ENCODE measurements around the gene FNDC11. TPM values are rescaled to one million over a fixed set of nuclear protein-coding genes. Genes with fewer than 3 reads are reported as not detected.

Gene FNDC11
- total RNA-seq, 1 experiment from 2014 or later: 2.5 TPM

DNA sequence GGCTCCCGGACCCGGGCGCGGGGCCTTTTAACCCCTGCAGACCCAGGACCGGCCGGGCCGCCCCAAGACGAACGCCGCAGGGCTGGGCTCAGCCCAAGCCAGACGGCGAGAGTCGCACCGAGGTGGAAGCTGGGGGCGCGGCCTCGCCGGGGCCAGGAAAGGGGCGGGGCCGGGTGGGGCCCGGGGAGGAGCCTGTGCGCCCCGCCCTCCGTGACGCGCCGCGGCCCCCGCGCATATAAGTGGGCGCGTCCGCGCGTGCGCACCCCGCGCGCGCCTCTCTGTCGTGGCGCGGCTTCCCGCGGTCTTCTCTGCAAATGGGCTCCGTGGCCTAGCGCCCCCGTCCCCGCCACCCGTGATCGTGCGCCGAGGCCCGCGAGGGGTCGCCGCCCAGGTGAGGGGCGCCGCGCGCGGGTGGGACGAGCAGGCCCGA lies 33.4 kb upstream of the FNDC11 start, which contains the start of gene PPDPF:
PPDPF (plus strand) TSS at position 262 of the 430 bp plus-strand sequence. CDS start 544 bp downstream, outside the sequence.
- peaks cover 2 to 25% of the 10 kb centered on the region in 2 experiments; a peak in 3 of 4 replicates for H3K4me1 Mint-ChIP-seq
- H3K14ac ChIP-seq (ENCODE audit: insufficient read depth, low read length): peak within 1 kb of the TSS; percentile 89
- H2AFZ ChIP-seq (ENCODE audit: low read length): no peak within 1 kb of the TSS
- H3K9ac ChIP-seq (ENCODE audit: extremely low read depth, insufficient read length, low read length): peak within 1 kb of the TSS; percentile 84
- no peak within 1 kb of the TSS for H2BK120ac ChIP-seq (ENCODE audit: low read depth, low read length, poor library complexity, severe bottlenecking)
- peak within 1 kb of the TSS in 2 of 3 experiments; percentile 52 to 91; a peak in 3 of 7 replicates for H3K27ac Mint-ChIP-seq
- H3K56ac ChIP-seq (ENCODE audit: insufficient read length, low read depth, low read length): no peak within 1 kb of the TSS
- H4K8ac ChIP-seq (replicated peaks; ENCODE audit: insufficient read length, low read depth, low read length): no peak within 1 kb of the TSS
- H3K27ac ChIP-seq (ENCODE audit: insufficient read length, low read depth, low read length): no peak within 1 kb of the TSS
- H3K23ac ChIP-seq (ENCODE audit: insufficient read length, low read depth, low read length): no peak within 1 kb of the TSS
- no peaks in the 10 kb centered on the region for H3K9me3 ChIP-seq (ENCODE audit: control insufficient read depth, low read depth, low read length)
- H4K5ac ChIP-seq (ENCODE audit: insufficient read length, low read depth, low read length): peak within 1 kb of the TSS; percentile 64
- peaks cover 4% of the 10 kb centered on the region for H3K79me1 ChIP-seq (ENCODE audit: insufficient read depth, low read depth, low read length, poor library complexity, severe bottlenecking)
- no peak within 1 kb of the TSS for H2BK15ac ChIP-seq (ENCODE audit: low read depth, low read length)
- peaks cover 10% of the 10 kb centered on the region for H3K23me2 ChIP-seq (ENCODE audit: insufficient read length, low read depth, low read length, poor library complexity, severe bottlenecking)
- H2AK5ac ChIP-seq (ENCODE audit: insufficient read length, low read length): no peak within 1 kb of the TSS
- peak within 1 kb of the TSS; percentile 11 for H4K91ac ChIP-seq (ENCODE audit: insufficient read length, low read depth, low read length)
- TF ChIP-seq, protein P1, sequence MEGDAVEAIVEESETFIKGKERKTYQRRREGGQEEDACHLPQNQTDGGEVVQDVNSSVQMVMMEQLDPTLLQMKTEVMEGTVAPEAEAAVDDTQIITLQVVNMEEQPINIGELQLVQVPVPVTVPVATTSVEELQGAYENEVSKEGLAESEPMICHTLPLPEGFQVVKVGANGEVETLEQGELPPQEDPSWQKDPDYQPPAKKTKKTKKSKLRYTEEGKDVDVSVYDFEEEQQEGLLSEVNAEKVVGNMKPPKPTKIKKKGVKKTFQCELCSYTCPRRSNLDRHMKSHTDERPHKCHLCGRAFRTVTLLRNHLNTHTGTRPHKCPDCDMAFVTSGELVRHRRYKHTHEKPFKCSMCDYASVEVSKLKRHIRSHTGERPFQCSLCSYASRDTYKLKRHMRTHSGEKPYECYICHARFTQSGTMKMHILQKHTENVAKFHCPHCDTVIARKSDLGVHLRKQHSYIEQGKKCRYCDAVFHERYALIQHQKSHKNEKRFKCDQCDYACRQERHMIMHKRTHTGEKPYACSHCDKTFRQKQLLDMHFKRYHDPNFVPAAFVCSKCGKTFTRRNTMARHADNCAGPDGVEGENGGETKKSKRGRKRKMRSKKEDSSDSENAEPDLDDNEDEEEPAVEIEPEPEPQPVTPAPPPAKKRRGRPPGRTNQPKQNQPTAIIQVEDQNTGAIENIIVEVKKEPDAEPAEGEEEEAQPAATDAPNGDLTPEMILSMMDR (conservative IDR thresholded peaks at IDR 0.05): no peak
- H2BK20ac ChIP-seq (ENCODE audit: low read depth, low read length, poor library complexity, severe bottlenecking): no peak within 1 kb of the TSS
- H3K36me3 Mint-ChIP-seq (ENCODE audit: insufficient read depth in 1 of 3, low read depth in 3 of 3): peaks cover 20 to 45% (median 22%) of the 10 kb centered on the region in 3 experiments; a peak in 6 of 7 replicates
- H3K9me3 Mint-ChIP-seq: peaks cover 7 to 16% of the 10 kb centered on the region in 2 experiments; a peak in 4 of 5 replicates
- H2BK12ac ChIP-seq (ENCODE audit: insufficient read length, low read depth, low read length): no peak within 1 kb of the TSS
- H3K4me1 ChIP-seq (ENCODE audit: insufficient read depth, low read length): no peaks in the 10 kb centered on the region; the same call in 1 of the 2 replicates
- no CpG with 5 or more reads among the region's 64 CpGs for WGBS (ENCODE audit: extremely low coverage, insufficient read length, low lambda C conversion rate)
- H3K27me3 Mint-ChIP-seq (ENCODE audit: low read depth): peaks cover 10% of the 10 kb centered on the region
- no peaks in the 10 kb centered on the region for H4K20me1 ChIP-seq (ENCODE audit: control insufficient read depth, insufficient read depth, insufficient read length)
- peak within 1 kb of the TSS; percentile 72 for H3K4me2 ChIP-seq (ENCODE audit: insufficient read depth, insufficient read length, low read length)
- H3K27me3 ChIP-seq (ENCODE audit: insufficient read depth, low read length): no peaks in the 10 kb centered on the region
- peak; percentile 78 for DNase-seq
- no peak within 1 kb of the TSS; the same call in 1 of the 2 replicates for H3K4ac ChIP-seq (ENCODE audit: low read depth, low read length)
- no peaks in the 10 kb centered on the region; the same call in 1 of the 2 replicates for H3K79me2 ChIP-seq (ENCODE audit: insufficient read depth, low read length)
- H3K4me3 Mint-ChIP-seq: peak within 1 kb of the TSS; percentile 84 to 91
- H3T11ph ChIP-seq (ENCODE audit: low read length): no peak within 1 kb of the TSS
- peak within 1 kb of the TSS; percentile 39 for H3K18ac ChIP-seq (ENCODE audit: insufficient read length, low read depth, low read length)
- H2BK5ac ChIP-seq (ENCODE audit: insufficient read length, low read length): no peak within 1 kb of the TSS
